ENCODE data around the gene HPGD.
"Not testable (repeated sequence)": the region's sequence is repeated elsewhere in the genome, so short reads cannot be mapped to it uniquely, and the experiment has no call there.

HPGD gene

GRCh38 chr4:174516794-174517193 lies 5.5 kb downstream of the HPGD start:
- Mint-ChIP-seq H3K27ac (no peak overlapping the region), H3K36me3 (no peaks in the 10 kb centered on the region), H3K4me3 (no peak overlapping the region), H3K9me3 (no peaks in the 10 kb centered on the region), H3K4me1 (peaks cover under 1 to 2% of the 10 kb centered on the region in 2 donors), H3K27me3 (peaks cover 0 to 6% of the 10 kb centered on the region in 2 donors)
- ATAC-seq (replicated peaks) (no peak), DNase-seq (no peak)

- H3K27me3 Mint-ChIP-seq = peaks cover 0 to 4% of the 10 kb centered on the region in 2 donors
- no peak overlapping the region for H3K4me3 Mint-ChIP-seq
- DNase-seq (no peak), ATAC-seq (replicated peaks) (no peak)
- no peaks in the 10 kb centered on the region for H3K4me1 Mint-ChIP-seq
- H3K36me3 Mint-ChIP-seq = no peaks in the 10 kb centered on the region
- H3K9me3 Mint-ChIP-seq = no peaks in the 10 kb centered on the region
- H3K27ac Mint-ChIP-seq = no peak overlapping the region
Observed at GRCh38 chr4:174516345-174516744, 5.9 kb downstream of the HPGD start.

- ATAC-seq (replicated peaks) = no peak
- no peak overlapping the region for H3K4me3 Mint-ChIP-seq
- no peaks in the 10 kb centered on the region for H3K27me3 Mint-ChIP-seq
- no peaks in the 10 kb centered on the region for H3K9me3 Mint-ChIP-seq
- H3K27ac Mint-ChIP-seq = no peak overlapping the region
- no peak for DNase-seq
- no peaks in the 10 kb centered on the region for H3K4me1 Mint-ChIP-seq
- no peaks in the 10 kb centered on the region for H3K36me3 Mint-ChIP-seq
Observed at GRCh38 chr4:174512745-174513144, 9.5 kb downstream of the HPGD start.

GRCh38 chr4:174505892-174506291 lies 16.4 kb downstream of the HPGD start:
- H3K27ac Mint-ChIP-seq = no peak overlapping the region
- no peak for DNase-seq
- H3K36me3 Mint-ChIP-seq = no peaks in the 10 kb centered on the region
- H3K4me1 Mint-ChIP-seq = no peaks in the 10 kb centered on the region
- no peak for ATAC-seq (replicated peaks)
- no peak overlapping the region for H3K4me3 Mint-ChIP-seq
- H3K9me3 Mint-ChIP-seq = no peaks in the 10 kb centered on the region
- no peaks in the 10 kb centered on the region for H3K27me3 Mint-ChIP-seq

- no peaks in the 10 kb centered on the region for H3K4me1 Mint-ChIP-seq
- DNase-seq = no peak
Observed at GRCh38 chr4:174505007-174505406, 17.3 kb downstream of the HPGD start.

GRCh38 chr4:174503079-174503715 lies 19.1 kb downstream of the HPGD start:
- Mint-ChIP-seq H3K27ac (no peak overlapping the region), H3K27me3 (no peaks in the 10 kb centered on the region), H3K4me1 (no peaks in the 10 kb centered on the region), H3K9me3 (no peaks in the 10 kb centered on the region), H3K4me3 (no peak overlapping the region), H3K36me3 (no peaks in the 10 kb centered on the region)
- DNase-seq (no peak), ATAC-seq (replicated peaks) (no peak)

More at GRCh38 chr4:174505007-174505406, 17.3 kb downstream of the HPGD start:
- no peak for ATAC-seq (replicated peaks)
- H3K9me3 Mint-ChIP-seq = no peaks in the 10 kb centered on the region
- H3K4me3 Mint-ChIP-seq = no peak overlapping the region
- H3K27ac Mint-ChIP-seq = no peak overlapping the region
- H3K27me3 Mint-ChIP-seq = no peaks in the 10 kb centered on the region
- no peaks in the 10 kb centered on the region for H3K36me3 Mint-ChIP-seq

GRCh38 chr4:174496631-174497432 lies 25.5 kb downstream of the HPGD start:
- no peaks in the 10 kb centered on the region for H3K36me3 Mint-ChIP-seq
- no peak for DNase-seq
- no peak overlapping the region for H3K27ac Mint-ChIP-seq
- H3K9me3 Mint-ChIP-seq = no peaks in the 10 kb centered on the region
- H3K4me1 Mint-ChIP-seq = peaks cover 0 to 2% of the 10 kb centered on the region in 2 donors
- H3K27me3 Mint-ChIP-seq = no peaks in the 10 kb centered on the region
- H3K4me3 Mint-ChIP-seq = no peak overlapping the region
- ATAC-seq (replicated peaks) = no peak

GRCh38 chr4:174495626-174496025 lies 26.7 kb downstream of the HPGD start:
- DNase-seq (no peak), ATAC-seq (replicated peaks) (no peak)
- H3K4me1 Mint-ChIP-seq = peaks cover 0 to 2% of the 10 kb centered on the region in 2 donors
- no peaks in the 10 kb centered on the region for H3K36me3 Mint-ChIP-seq
- H3K27me3 Mint-ChIP-seq = no peaks in the 10 kb centered on the region
- H3K27ac Mint-ChIP-seq = no peak overlapping the region
- no peak overlapping the region for H3K4me3 Mint-ChIP-seq
- H3K9me3 Mint-ChIP-seq = no peaks in the 10 kb centered on the region

- DNase-seq (no peak), ATAC-seq (replicated peaks) (no peak)
- no peaks in the 10 kb centered on the region for H3K9me3 Mint-ChIP-seq
- no peak overlapping the region for H3K27ac Mint-ChIP-seq
- H3K27me3 Mint-ChIP-seq = no peaks in the 10 kb centered on the region
- no peak overlapping the region for H3K4me3 Mint-ChIP-seq
- H3K4me1 Mint-ChIP-seq = peaks cover 0 to 2% of the 10 kb centered on the region in 2 donors
- no peaks in the 10 kb centered on the region for H3K36me3 Mint-ChIP-seq
Observed at GRCh38 chr4:174494726-174495125, 27.6 kb downstream of the HPGD start.

GRCh38 chr4:174494146-174494545 lies 28.1 kb downstream of the HPGD start:
- no peak overlapping the region for H3K27ac Mint-ChIP-seq
- no peaks in the 10 kb centered on the region for H3K27me3 Mint-ChIP-seq
- DNase-seq (no peak), ATAC-seq (replicated peaks) (no peak)
- H3K9me3 Mint-ChIP-seq = no peaks in the 10 kb centered on the region
- no peak overlapping the region for H3K4me3 Mint-ChIP-seq
- peaks cover 0 to 3% of the 10 kb centered on the region in 2 donors for H3K4me1 Mint-ChIP-seq
- no peaks in the 10 kb centered on the region for H3K36me3 Mint-ChIP-seq

- no peak overlapping the region for H3K27ac Mint-ChIP-seq
- ATAC-seq (replicated peaks) (no peak), DNase-seq (no peak)
- H3K9me3 Mint-ChIP-seq = no peaks in the 10 kb centered on the region
- no peaks in the 10 kb centered on the region for H3K27me3 Mint-ChIP-seq
- H3K4me3 Mint-ChIP-seq = no peak overlapping the region
- no peaks in the 10 kb centered on the region for H3K36me3 Mint-ChIP-seq
- peaks cover 0 to 1% of the 10 kb centered on the region in 2 donors for H3K4me1 Mint-ChIP-seq
Observed at GRCh38 chr4:174490451-174490961, 31.8 kb downstream of the HPGD start.

- not testable (repeated sequence) for ATAC-seq (replicated peaks); H3K4me3 Mint-ChIP-seq; H3K9me3 Mint-ChIP-seq; H3K4me1 Mint-ChIP-seq; H3K27me3 Mint-ChIP-seq; H3K36me3 Mint-ChIP-seq; H3K27ac Mint-ChIP-seq; DNase-seq
Observed at GRCh38 chr4:174488368-174488767, 33.9 kb downstream of the HPGD start.

- Mint-ChIP-seq H3K4me3 (no peak overlapping the region), H3K9me3 (no peaks in the 10 kb centered on the region), H3K27me3 (peaks cover 0 to 3% of the 10 kb centered on the region in 2 donors), H3K36me3 (no peaks in the 10 kb centered on the region), H3K27ac (no peak overlapping the region), H3K4me1 (peaks cover 0 to 1% of the 10 kb centered on the region in 2 donors)
- DNase-seq = no peak
- no peak for ATAC-seq (replicated peaks)
Observed at GRCh38 chr4:174485025-174485424, 37.3 kb downstream of the HPGD start.

- no peaks in the 10 kb centered on the region for H3K4me1 Mint-ChIP-seq
- no peak overlapping the region for H3K4me3 Mint-ChIP-seq
- no peaks in the 10 kb centered on the region for H3K36me3 Mint-ChIP-seq
Observed at GRCh38 chr4:174483792-174484191, 38.5 kb downstream of the HPGD start.

GRCh38 chr4:174479140-174479539 lies 43.1 kb downstream of the HPGD start:
- Mint-ChIP-seq H3K4me1 (no peaks in the 10 kb centered on the region), H3K4me3 (no peak overlapping the region), H3K27me3 (peaks cover 4 to 8% of the 10 kb centered on the region in 2 donors), H3K27ac (no peak overlapping the region), H3K36me3 (no peaks in the 10 kb centered on the region), H3K9me3 (no peaks in the 10 kb centered on the region)
- DNase-seq (no peak), ATAC-seq (replicated peaks) (no peak)

More at GRCh38 chr4:174483792-174484191, 38.5 kb downstream of the HPGD start:
- H3K27ac Mint-ChIP-seq = no peak overlapping the region
- no peaks in the 10 kb centered on the region for H3K9me3 Mint-ChIP-seq
- no peak for ATAC-seq (replicated peaks)
- no peak for DNase-seq
- peaks cover 0 to 4% of the 10 kb centered on the region in 2 donors for H3K27me3 Mint-ChIP-seq

Measured in stimulated activated naive B cell treated with anti-CD40 and anti-IgM and Interleukin-4, amounts not matched to agents 10 μg/mL and 1 μg/mL and 100 μg/mL, for 72 hours (primary cell).